Right cardiac atrium (tissue), 5 donors: Measurements from ENCODE around the gene FADS2. TPM values are rescaled to one million over a fixed set of nuclear protein-coding genes. Genes with fewer than 3 reads are reported as not detected.
A peak's percentile ranks its signal among the peaks of the same experiment; 100 is the strongest.

Experiments used
- ATAC-seq, 2 donors: fragments of 200-7000 bp; cut with Tn5 transposase; one replicate each; pipeline versions ENCODE4 v1.8.0 to v1.9.1; 2020; ENCODE audit warnings: moderate library complexity in 2 of 2, mild to moderate bottlenecking in 1 of 2
- DNase-seq, 3 donors: peaks; one replicate each; pipeline ENCODE4 v3.0.0-alpha.2; 2020
- H3K27ac ChIP-seq: one replicate; pipeline ENCODE4 v1.5.1; 2013; ENCODE audit warnings: mild to moderate bottlenecking, low read length, control low read depth, moderate library complexity
- H3K27me3 ChIP-seq: one replicate; pipeline ENCODE4 v1.6.1; 2013; ENCODE audit not compliant: control insufficient read depth, insufficient read depth
- H3K4me1 ChIP-seq: one replicate; pipeline ENCODE4 v1.6.1; 2013; ENCODE audit warnings: low read length; ENCODE audit not compliant: control insufficient read depth, insufficient read depth
- H3K4me3 ChIP-seq: one replicate; pipeline ENCODE4 v1.5.1; 2013; ENCODE audit warnings: low read length, control low read depth
- H3K9me3 ChIP-seq: one replicate; pipeline ENCODE4 v1.6.1; 2013; ENCODE audit warnings: low read length; ENCODE audit not compliant: control insufficient read depth
- WGBS: extraction: QIAGEN DNeasy Blood & Tissue Kit; methylation state at CpG from one replicate; pipeline ENCODE4 v1.1.7; 2013; 5-methylcytosine and 5-hydroxymethylcytosine counted together
- intact Hi-C, 4 donors: fragments of 100-400 bp; cut with DNase I; formaldehyde crosslinking; loops; one replicate each; pipeline versions ENCODE4 v1.11.0 to v1.14.0; 2022 to 2023
- polyA plus RNA-seq: library from polyadenylated mRNA; stranded (reverse); fragments of 200-250 nt; gene quantifications from one replicate; pipeline ENCODE4 v1.2.3, GENCODE V29; 2013
- total RNA-seq, 4 donors: library from RNA; stranded (reverse); fragmentation: NEBNext Ultra II Directional; extraction: Animal tissue kit (Norgen Biotek cat#: 25700); gene quantifications; one replicate each; pipeline ENCODE4 v1.2.1, GENCODE V29; 2021
- donor health status: healthy with polysubstance abuse.
- donor health status: DM: no; HTN: yes; CAD: no.
- donor health status: DM: no; HTN: no; CAD: no.
- donor health status: DM: no; HTN: yes; CAD: no; lungs with severe emphysema.
- donor health status: DM: yes; HTN: yes; CAD: no.

FADS2 gene
- total and polyA plus RNA-seq, 5 donors = 16.4 to 38.1 (median 30.6) TPM

- Histone ChIP-seq H3K9me3 (no peaks in the 10 kb centered on the region), H3K27ac (no peak overlapping the region), H3K4me1 (peaks cover 6% of the 10 kb centered on the region), H3K4me3 (no peak overlapping the region), H3K27me3 (no peaks in the 10 kb centered on the region)
- intact Hi-C loops = loop anchor here in 1 of 4 donors (10.0 kb wide), 1 partner anchor 49 kb away; the partner anchor contains the start of gene FADS1
- DNase-seq (peak in 2 of 3 donors; percentile 29 to 57), ATAC-seq (no peak)
- 90% methylated on average over 13 of the region's 13 CpGs for WGBS
These were observed 35.5 kb downstream of the FADS2 start for GRCh38 chr11:61863548-61864081.

- H3K27me3 ChIP-seq = no peaks in the 10 kb centered on the region
- DNase-seq (no peak), ATAC-seq (no peak)
- no peaks in the 10 kb centered on the region for H3K9me3 ChIP-seq
- WGBS = 94% methylated on average over 20 of the region's 20 CpGs
- intact Hi-C loops = loop anchor here in 1 of 4 donors (10.0 kb wide), 1 partner anchor 50 kb away; the partner anchor contains the start of gene FADS1
- H3K4me3 ChIP-seq = no peak overlapping the region
- no peak overlapping the region for H3K27ac ChIP-seq
- peaks cover 7% of the 10 kb centered on the region for H3K4me1 ChIP-seq
These were observed 37.0 kb downstream of the FADS2 start for GRCh38 chr11:61864814-61865775.

GRCh38 chr11:61866231-61866957, 38.3 kb downstream of the FADS2 start:
- H3K4me1 ChIP-seq = peaks cover 7% of the 10 kb centered on the region
- H3K27me3 ChIP-seq = no peaks in the 10 kb centered on the region
- ATAC-seq (no peak), DNase-seq (peak in 1 of 3 donors; percentile 50)
- H3K9me3 ChIP-seq = no peaks in the 10 kb centered on the region
- intact Hi-C loops = loop anchor here in 1 of 4 donors (10.0 kb wide), 1 partner anchor 52 kb away; the partner anchor contains the start of gene FADS1
- 77% methylated on average over 18 of the region's 18 CpGs for WGBS
- H3K27ac ChIP-seq = no peak overlapping the region
- H3K4me3 ChIP-seq = no peak overlapping the region

GRCh38 chr11:61866958-61867343, 38.9 kb downstream of the FADS2 start:
- DNase-seq = peak in 1 of 3 donors; percentile 40
- no peak for ATAC-seq
- 95% methylated on average over 6 of the region's 6 CpGs for WGBS
- Histone ChIP-seq H3K4me1 (peaks cover 6% of the 10 kb centered on the region), H3K27ac (no peak overlapping the region), H3K9me3 (no peaks in the 10 kb centered on the region), H3K4me3 (no peak overlapping the region), H3K27me3 (no peaks in the 10 kb centered on the region)
- intact Hi-C loops = loop anchor here in 1 of 4 donors (10.0 kb wide), 1 partner anchor 52 kb away; the partner anchor contains the start of gene FADS1

GRCh38 chr11:61868571-61869428, 40.7 kb downstream of the FADS2 start:
- peak in 2 of 3 donors; percentile 59 to 63 for DNase-seq
- no peak overlapping the region for H3K27ac ChIP-seq
- no peaks in the 10 kb centered on the region for H3K27me3 ChIP-seq
- WGBS = 81% methylated on average over 14 of the region's 14 CpGs
- no peaks in the 10 kb centered on the region for H3K9me3 ChIP-seq
- peaks cover 6% of the 10 kb centered on the region for H3K4me1 ChIP-seq
- no peak for ATAC-seq
- no peak overlapping the region for H3K4me3 ChIP-seq
- intact Hi-C loops = loop anchor here in 1 of 4 donors (10.0 kb wide), 1 partner anchor 54 kb away; the partner anchor contains the start of gene FADS1

- Histone ChIP-seq H3K4me1 (peaks cover 6% of the 10 kb centered on the region), H3K27me3 (no peaks in the 10 kb centered on the region), H3K9me3 (no peaks in the 10 kb centered on the region), H3K27ac (no peak overlapping the region), H3K4me3 (no peak overlapping the region)
- intact Hi-C loops = loop anchor here in 1 of 4 donors (10.0 kb wide), 1 partner anchor 55 kb away; the partner anchor contains the start of gene FADS1
- DNase-seq (no peak), ATAC-seq (no peak)
- WGBS = 67% methylated on average over 4 of the region's 4 CpGs
These were observed 41.3 kb downstream of the FADS2 start for GRCh38 chr11:61869429-61869707.

- Histone ChIP-seq H3K27me3 (no peaks in the 10 kb centered on the region), H3K27ac (peak overlapping the region; percentile 39), H3K4me1 (peaks cover 6% of the 10 kb centered on the region), H3K9me3 (no peaks in the 10 kb centered on the region), H3K4me3 (no peak overlapping the region)
- WGBS = 54% methylated on average over 21 of the region's 21 CpGs
- DNase-seq (peak in 2 of 3 donors; percentile 58 to 69), ATAC-seq (peak in 1 of 2 donors; percentile 16)
- intact Hi-C loops = loop anchor here in 1 of 4 donors (10.0 kb wide), 1 partner anchor 55 kb away; the partner anchor contains the start of gene FADS1
These were observed 41.8 kb downstream of the FADS2 start for GRCh38 chr11:61869708-61870451.

GRCh38 chr11:61870541-61871031, 42.5 kb downstream of the FADS2 start:
- peaks cover 6% of the 10 kb centered on the region for H3K4me1 ChIP-seq
- H3K27me3 ChIP-seq = no peaks in the 10 kb centered on the region
- peak in 1 of 3 donors; percentile 52 for DNase-seq
- no peaks in the 10 kb centered on the region for H3K9me3 ChIP-seq
- peak; percentile 20 to 37 for ATAC-seq
- intact Hi-C loops = no loop called here
- H3K4me3 ChIP-seq = no peak overlapping the region
- 32% methylated on average over 10 of the region's 10 CpGs for WGBS
- peak overlapping the region; percentile 39 for H3K27ac ChIP-seq

- H3K27me3 ChIP-seq = no peaks in the 10 kb centered on the region
- DNase-seq = peak; percentile 86 to 93 (median 92)
- intact Hi-C loops = no loop called here
- 3% methylated on average over 24 of the region's 24 CpGs for WGBS
- H3K9me3 ChIP-seq = no peaks in the 10 kb centered on the region
- no peak overlapping the region for H3K4me3 ChIP-seq
- peak; percentile 84 to 88 for ATAC-seq
- H3K27ac ChIP-seq = peak overlapping the region; percentile 39
- peaks cover 6% of the 10 kb centered on the region for H3K4me1 ChIP-seq
These were observed 43.1 kb downstream of the FADS2 start for GRCh38 chr11:61871158-61871597.
